ENCODE data around the gene SCARB1. TPM values are rescaled to one million over a fixed set of nuclear protein-coding genes. Genes with fewer than 3 reads are reported as not detected.

Gene SCARB1
- total RNA-seq, 1 experiment from 2014 or later = 68.3 TPM

DNA sequence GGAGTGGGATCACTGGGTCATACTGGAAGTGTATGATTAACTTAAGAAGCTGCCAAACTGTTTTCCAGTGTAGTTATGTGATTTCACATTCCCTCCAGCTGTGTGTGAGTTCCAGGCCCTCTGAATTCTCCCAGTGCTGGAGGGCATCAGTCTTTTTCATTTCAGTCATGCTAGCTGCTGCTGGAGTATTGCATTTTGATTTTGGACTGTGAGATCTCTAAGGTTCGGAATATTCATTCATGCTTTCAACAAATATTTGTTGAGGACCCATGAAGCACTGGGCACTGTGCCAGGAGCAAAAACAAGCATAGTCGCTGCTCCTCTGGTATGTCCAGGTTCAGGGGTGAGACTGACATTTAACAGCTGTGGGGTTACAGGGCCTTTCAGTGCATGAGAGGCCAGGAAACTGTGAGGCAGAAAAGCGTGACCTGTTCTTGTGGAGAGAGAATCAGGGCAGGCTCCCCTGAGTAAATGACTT, 133.2 kb downstream of the SCARB1 start:
- POLR2A ChIA-PET = no interaction called here

DNA sequence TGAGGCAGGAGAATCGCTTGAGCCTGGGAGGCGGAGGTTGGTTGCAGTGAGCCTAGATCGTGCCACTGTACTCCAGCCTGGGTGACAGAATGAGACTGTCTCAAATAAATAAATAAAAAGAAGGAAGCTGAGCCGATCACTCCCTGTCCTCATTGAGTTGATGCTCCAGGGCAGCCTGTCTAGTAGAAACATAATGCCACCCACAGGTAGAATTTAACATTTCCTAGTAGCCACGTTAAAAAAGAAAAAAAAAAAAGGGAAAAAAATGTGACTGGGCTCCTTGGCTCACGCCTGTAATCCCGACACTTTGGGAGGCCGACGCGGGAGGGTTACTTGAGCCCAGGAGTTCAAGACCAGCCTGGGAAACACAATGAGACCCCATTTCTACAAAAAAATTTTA, 135.7 kb downstream of the SCARB1 start:
- no peak for ATAC-seq
- Mint-ChIP-seq H3K4me1 (peaks cover 5% of the 10 kb centered on the region), H3K9me3 (peaks cover 7% of the 10 kb centered on the region), H3K36me3 (no peaks in the 10 kb centered on the region), H3K27me3 (ENCODE audit: low read depth) (peaks cover 2% of the 10 kb centered on the region; the same call in 1 of the 2 replicates), H3K4me3 (no peak overlapping the region), H3K27ac (no peak overlapping the region)
- CTCF ChIA-PET = interaction anchor here (0.7 kb wide), 2 partner anchors 230 to 422 kb away, joined by 3 read pairs; no protein-coding TSS in a partner anchor
- no peak for DNase-seq (ENCODE audit: low spot score)
- TF ChIP-seq JAZF1 (CRISPR knock-in tag; IDR thresholded peaks at IDR 0.05) (no peak), IRF1 (CRISPR knock-in tag; IDR thresholded peaks at IDR 0.05) (no peak), PRRX2 (CRISPR knock-in tag; IDR thresholded peaks at IDR 0.05) (no peak), ZNF263 (CRISPR knock-in tag; IDR thresholded peaks at IDR 0.05; ENCODE audit: low read depth) (no peak), NFE2L1 (CRISPR knock-in tag; IDR thresholded peaks at IDR 0.05) (no peak), JUN (CRISPR knock-in tag; IDR thresholded peaks at IDR 0.05) (no peak), NR1H2 (CRISPR knock-in tag; IDR thresholded peaks at IDR 0.05) (no peak), OVOL2 (CRISPR knock-in tag; IDR thresholded peaks at IDR 0.05; ENCODE audit: borderline replicate concordance) (no peak), HMGA2 (CRISPR knock-in tag; IDR thresholded peaks at IDR 0.05) (no peak), ELF4 (CRISPR knock-in tag; IDR thresholded peaks at IDR 0.05; ENCODE audit: low read depth) (no peak), CREB1 (CRISPR knock-in tag; IDR thresholded peaks at IDR 0.05) (no peak), ZNF138 (CRISPR knock-in tag; conservative IDR thresholded peaks at IDR 0.05) (no peak), GTF2I (CRISPR knock-in tag; conservative IDR thresholded peaks at IDR 0.05) (no peak), GABPB1 (CRISPR knock-in tag; IDR thresholded peaks at IDR 0.05) (no peak), TP53 (CRISPR knock-in tag; IDR thresholded peaks at IDR 0.05) (no peak), SMAD3 (CRISPR knock-in tag; IDR thresholded peaks at IDR 0.05; ENCODE audit: borderline replicate concordance) (no peak)
- TF ChIP-seq, protein P1, sequence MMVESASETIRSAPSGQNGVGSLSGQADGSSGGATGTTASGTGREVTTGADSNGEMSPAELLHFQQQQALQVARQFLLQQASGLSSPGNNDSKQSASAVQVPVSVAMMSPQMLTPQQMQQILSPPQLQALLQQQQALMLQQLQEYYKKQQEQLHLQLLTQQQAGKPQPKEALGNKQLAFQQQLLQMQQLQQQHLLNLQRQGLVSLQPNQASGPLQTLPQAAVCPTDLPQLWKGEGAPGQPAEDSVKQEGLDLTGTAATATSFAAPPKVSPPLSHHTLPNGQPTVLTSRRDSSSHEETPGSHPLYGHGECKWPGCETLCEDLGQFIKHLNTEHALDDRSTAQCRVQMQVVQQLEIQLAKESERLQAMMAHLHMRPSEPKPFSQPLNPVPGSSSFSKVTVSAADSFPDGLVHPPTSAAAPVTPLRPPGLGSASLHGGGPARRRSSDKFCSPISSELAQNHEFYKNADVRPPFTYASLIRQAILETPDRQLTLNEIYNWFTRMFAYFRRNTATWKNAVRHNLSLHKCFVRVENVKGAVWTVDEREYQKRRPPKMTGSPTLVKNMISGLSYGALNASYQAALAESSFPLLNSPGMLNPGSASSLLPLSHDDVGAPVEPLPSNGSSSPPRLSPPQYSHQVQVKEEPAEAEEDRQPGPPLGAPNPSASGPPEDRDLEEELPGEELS (CRISPR knock-in tag; IDR thresholded peaks at IDR 0.05) = no peak
- TF ChIP-seq, protein P2, sequence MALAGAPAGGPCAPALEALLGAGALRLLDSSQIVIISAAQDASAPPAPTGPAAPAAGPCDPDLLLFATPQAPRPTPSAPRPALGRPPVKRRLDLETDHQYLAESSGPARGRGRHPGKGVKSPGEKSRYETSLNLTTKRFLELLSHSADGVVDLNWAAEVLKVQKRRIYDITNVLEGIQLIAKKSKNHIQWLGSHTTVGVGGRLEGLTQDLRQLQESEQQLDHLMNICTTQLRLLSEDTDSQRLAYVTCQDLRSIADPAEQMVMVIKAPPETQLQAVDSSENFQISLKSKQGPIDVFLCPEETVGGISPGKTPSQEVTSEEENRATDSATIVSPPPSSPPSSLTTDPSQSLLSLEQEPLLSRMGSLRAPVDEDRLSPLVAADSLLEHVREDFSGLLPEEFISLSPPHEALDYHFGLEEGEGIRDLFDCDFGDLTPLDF (CRISPR knock-in tag; IDR thresholded peaks at IDR 0.05) = no peak
- TF ChIP-seq, protein P3, sequence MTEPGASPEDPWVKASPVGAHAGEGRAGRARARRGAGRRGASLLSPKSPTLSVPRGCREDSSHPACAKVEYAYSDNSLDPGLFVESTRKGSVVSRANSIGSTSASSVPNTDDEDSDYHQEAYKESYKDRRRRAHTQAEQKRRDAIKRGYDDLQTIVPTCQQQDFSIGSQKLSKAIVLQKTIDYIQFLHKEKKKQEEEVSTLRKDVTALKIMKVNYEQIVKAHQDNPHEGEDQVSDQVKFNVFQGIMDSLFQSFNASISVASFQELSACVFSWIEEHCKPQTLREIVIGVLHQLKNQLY (CRISPR knock-in tag; IDR thresholded peaks at IDR 0.05) = no peak
- TF ChIP-seq, protein P4, sequence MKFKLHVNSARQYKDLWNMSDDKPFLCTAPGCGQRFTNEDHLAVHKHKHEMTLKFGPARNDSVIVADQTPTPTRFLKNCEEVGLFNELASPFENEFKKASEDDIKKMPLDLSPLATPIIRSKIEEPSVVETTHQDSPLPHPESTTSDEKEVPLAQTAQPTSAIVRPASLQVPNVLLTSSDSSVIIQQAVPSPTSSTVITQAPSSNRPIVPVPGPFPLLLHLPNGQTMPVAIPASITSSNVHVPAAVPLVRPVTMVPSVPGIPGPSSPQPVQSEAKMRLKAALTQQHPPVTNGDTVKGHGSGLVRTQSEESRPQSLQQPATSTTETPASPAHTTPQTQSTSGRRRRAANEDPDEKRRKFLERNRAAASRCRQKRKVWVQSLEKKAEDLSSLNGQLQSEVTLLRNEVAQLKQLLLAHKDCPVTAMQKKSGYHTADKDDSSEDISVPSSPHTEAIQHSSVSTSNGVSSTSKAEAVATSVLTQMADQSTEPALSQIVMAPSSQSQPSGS (CRISPR knock-in tag; IDR thresholded peaks at IDR 0.05; ENCODE audit: borderline replicate concordance, low read depth) = no peak
- POLR2A ChIA-PET = no interaction called here

More for the DNA sequence above, 133.2 kb downstream of the SCARB1 start:
- Mint-ChIP-seq H3K27me3 (ENCODE audit: low read depth) (peaks cover 3% of the 10 kb centered on the region; the same call in 1 of the 2 replicates), H3K4me1 (peaks cover 16% of the 10 kb centered on the region), H3K36me3 (no peaks in the 10 kb centered on the region), H3K9me3 (peaks cover 4% of the 10 kb centered on the region; the same call in 1 of the 2 replicates), H3K4me3 (no peak overlapping the region), H3K27ac (no peak overlapping the region)
- DNase-seq (ENCODE audit: low spot score) = no peak
- TF ChIP-seq EMX1 (CRISPR knock-in tag; IDR thresholded peaks at IDR 0.05) (no peak), MXD4 (CRISPR knock-in tag; IDR thresholded peaks at IDR 0.05; ENCODE audit: borderline replicate concordance) (no peak), NR3C1 (CRISPR knock-in tag; conservative IDR thresholded peaks at IDR 0.05; ENCODE audit: low read depth) (no peak), GABPB1 (CRISPR knock-in tag; IDR thresholded peaks at IDR 0.05) (no peak)
- no peak for ATAC-seq
- CTCF ChIA-PET = interaction anchor here (0.9 kb wide), 1 partner anchor 21 kb away, joined by 3 read pairs; no protein-coding TSS in a partner anchor

Measured in WTC11 (cell line).